ENCODE measurements around the gene GRIK3. TPM values are rescaled to one million over a fixed set of nuclear protein-coding genes. Genes with fewer than 3 reads are reported as not detected.

The GRIK3 gene
- total and polyA plus RNA-seq, 3 donors from 2014 or later = 0.99 to 6.3 (median 3.1) TPM

- H3K36me3 ChIP-seq (ENCODE audit: low read depth, missing control alignments) = no peaks in the 10 kb centered on the region
- no peak overlapping the region for H3K4me3 ChIP-seq
- H3K9me3 ChIP-seq = no peaks in the 10 kb centered on the region
- TF ChIP-seq, protein P1, sequence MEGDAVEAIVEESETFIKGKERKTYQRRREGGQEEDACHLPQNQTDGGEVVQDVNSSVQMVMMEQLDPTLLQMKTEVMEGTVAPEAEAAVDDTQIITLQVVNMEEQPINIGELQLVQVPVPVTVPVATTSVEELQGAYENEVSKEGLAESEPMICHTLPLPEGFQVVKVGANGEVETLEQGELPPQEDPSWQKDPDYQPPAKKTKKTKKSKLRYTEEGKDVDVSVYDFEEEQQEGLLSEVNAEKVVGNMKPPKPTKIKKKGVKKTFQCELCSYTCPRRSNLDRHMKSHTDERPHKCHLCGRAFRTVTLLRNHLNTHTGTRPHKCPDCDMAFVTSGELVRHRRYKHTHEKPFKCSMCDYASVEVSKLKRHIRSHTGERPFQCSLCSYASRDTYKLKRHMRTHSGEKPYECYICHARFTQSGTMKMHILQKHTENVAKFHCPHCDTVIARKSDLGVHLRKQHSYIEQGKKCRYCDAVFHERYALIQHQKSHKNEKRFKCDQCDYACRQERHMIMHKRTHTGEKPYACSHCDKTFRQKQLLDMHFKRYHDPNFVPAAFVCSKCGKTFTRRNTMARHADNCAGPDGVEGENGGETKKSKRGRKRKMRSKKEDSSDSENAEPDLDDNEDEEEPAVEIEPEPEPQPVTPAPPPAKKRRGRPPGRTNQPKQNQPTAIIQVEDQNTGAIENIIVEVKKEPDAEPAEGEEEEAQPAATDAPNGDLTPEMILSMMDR (IDR thresholded peaks at IDR 0.05) = no peak
- TF ChIP-seq POLR2A (IDR thresholded peaks at IDR 0.05) = no peak
- no peak overlapping the region for H3K27ac ChIP-seq
- WGBS, 2 donors = 80 to 86% methylated on average over 22 to 29 of the region's 29 CpGs
- H3K4me1 ChIP-seq = no peaks in the 10 kb centered on the region
- intact Hi-C loops (cut with DNase I; ENCODE audit: low total_unique reads) = no loop called here
- H3K27me3 ChIP-seq = no peaks in the 10 kb centered on the region
- no peak for DNase-seq
These were observed 228.2 kb downstream of the GRIK3 start for GRCh38 chr1:36805979-36806640.

DNA sequence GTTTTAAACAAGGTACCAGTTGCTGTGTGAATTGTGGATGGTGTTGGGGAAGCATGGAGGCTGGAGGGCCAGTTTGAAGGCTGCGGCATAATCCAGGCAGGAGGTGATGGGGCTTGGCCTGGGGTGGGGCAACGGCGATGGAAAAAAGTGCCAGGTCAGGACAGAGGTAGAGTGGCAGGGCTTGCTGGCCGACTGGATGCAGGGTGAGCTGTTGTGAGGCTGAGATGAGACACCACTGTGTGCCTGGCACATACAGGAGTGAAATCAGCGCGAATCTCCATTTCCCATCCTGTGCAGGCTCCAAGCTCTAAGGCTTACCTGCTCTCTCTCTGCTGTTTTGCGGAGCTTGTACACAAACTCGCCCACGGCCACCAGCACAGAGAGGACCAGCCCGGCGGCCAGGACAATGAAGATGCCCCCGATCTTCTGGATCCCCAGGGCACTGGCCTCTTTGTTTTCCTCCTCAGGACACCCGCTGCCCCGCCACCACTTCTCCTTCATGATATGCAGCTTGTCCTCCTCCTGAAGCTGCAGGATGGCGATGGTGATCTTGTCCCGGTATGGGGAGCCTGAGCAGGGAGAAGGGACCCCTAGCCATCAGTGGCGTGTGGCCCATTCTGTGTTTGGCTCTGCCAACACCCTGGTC lies 229.5 kb downstream of the GRIK3 start:
- Histone ChIP-seq H3K4me1 (peaks cover 6% of the 10 kb centered on the region), H3K27ac (no peak overlapping the region), H3K9me3 (no peaks in the 10 kb centered on the region), H3K36me3 (ENCODE audit: low read depth, missing control alignments) (no peaks in the 10 kb centered on the region), H3K27me3 (no peaks in the 10 kb centered on the region), H3K4me3 (no peak overlapping the region)
- DNase-seq = no peak
- intact Hi-C loops (cut with DNase I; ENCODE audit: low total_unique reads) = no loop called here
- 78% methylated on average over 17 of the region's 17 CpGs for WGBS, 2 donors
- TF ChIP-seq, protein P1 (IDR thresholded peaks at IDR 0.05) = no peak
- TF ChIP-seq POLR2A (IDR thresholded peaks at IDR 0.05) = no peak

- DNase-seq = no peak
- no peaks in the 10 kb centered on the region for H3K27me3 ChIP-seq
These were observed 230.3 kb downstream of the GRIK3 start for GRCh38 chr1:36803868-36804570.

DNA sequence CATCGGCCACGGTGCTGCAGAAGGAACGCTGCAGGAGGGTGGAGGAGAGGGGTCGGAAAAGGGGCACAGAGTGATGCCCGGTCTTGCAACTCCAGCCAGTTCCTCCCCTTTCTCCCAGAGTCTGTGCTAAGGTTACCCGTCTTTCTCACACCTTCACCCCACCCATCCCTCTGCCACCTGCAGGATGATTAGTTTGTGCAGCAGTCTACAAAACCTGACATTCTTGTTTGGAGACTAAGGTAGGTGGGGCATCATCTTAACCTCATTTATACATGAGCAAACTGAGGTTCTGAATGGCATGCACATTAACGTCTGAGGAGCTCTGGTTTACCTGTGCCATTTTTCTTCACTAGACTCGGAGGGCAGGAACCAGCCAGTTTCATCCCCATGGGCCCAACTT lies 232.3 kb downstream of the GRIK3 start:
- intact Hi-C loops (cut with DNase I; ENCODE audit: low total_unique reads) = no loop called here

More at GRCh38 chr1:36803868-36804570, 230.3 kb downstream of the GRIK3 start:
- no peaks in the 10 kb centered on the region for H3K9me3 ChIP-seq
- peaks cover 6% of the 10 kb centered on the region for H3K4me1 ChIP-seq
- no peak overlapping the region for H3K27ac ChIP-seq
- H3K4me3 ChIP-seq = no peak overlapping the region
- TF ChIP-seq, protein P1 (IDR thresholded peaks at IDR 0.05) = no peak
- no peak for TF ChIP-seq POLR2A (IDR thresholded peaks at IDR 0.05)
- intact Hi-C loops (cut with DNase I; ENCODE audit: low total_unique reads) = no loop called here
- H3K36me3 ChIP-seq (ENCODE audit: low read depth, missing control alignments) = no peaks in the 10 kb centered on the region
- 65 to 72% methylated on average over 9 of the region's 9 CpGs for WGBS, 2 donors

More for the DNA sequence above, 232.3 kb downstream of the GRIK3 start:
- no peak for DNase-seq
- WGBS, 2 donors = 95 to 97% methylated on average over 8 of the region's 8 CpGs
- H3K4me1 ChIP-seq = peaks cover 6% of the 10 kb centered on the region
- no peaks in the 10 kb centered on the region for H3K9me3 ChIP-seq
- H3K4me3 ChIP-seq = no peak overlapping the region
- no peaks in the 10 kb centered on the region for H3K36me3 ChIP-seq (ENCODE audit: low read depth, missing control alignments)
- H3K27ac ChIP-seq = no peak overlapping the region
- no peaks in the 10 kb centered on the region for H3K27me3 ChIP-seq
- TF ChIP-seq, protein P1 (IDR thresholded peaks at IDR 0.05) = no peak
- no peak for TF ChIP-seq POLR2A (IDR thresholded peaks at IDR 0.05)
